Astrocyte of the hippocampus (primary cell): ENCODE measurements around the gene ABCB11.
"Not testable (repeated sequence)": the region's sequence is repeated elsewhere in the genome, so short reads cannot be mapped to it uniquely, and the experiment has no call there.

Experiments used
- DNase-seq: peaks from one replicate; pipeline ENCODE4 v3.0.0; 2011; ENCODE audit warnings: low read depth, low spot score

Gene ABCB11

GRCh38 chr2:168892327-168892726, 138.8 kb downstream of the ABCB11 start:
- DNase-seq = no peak

DNA sequence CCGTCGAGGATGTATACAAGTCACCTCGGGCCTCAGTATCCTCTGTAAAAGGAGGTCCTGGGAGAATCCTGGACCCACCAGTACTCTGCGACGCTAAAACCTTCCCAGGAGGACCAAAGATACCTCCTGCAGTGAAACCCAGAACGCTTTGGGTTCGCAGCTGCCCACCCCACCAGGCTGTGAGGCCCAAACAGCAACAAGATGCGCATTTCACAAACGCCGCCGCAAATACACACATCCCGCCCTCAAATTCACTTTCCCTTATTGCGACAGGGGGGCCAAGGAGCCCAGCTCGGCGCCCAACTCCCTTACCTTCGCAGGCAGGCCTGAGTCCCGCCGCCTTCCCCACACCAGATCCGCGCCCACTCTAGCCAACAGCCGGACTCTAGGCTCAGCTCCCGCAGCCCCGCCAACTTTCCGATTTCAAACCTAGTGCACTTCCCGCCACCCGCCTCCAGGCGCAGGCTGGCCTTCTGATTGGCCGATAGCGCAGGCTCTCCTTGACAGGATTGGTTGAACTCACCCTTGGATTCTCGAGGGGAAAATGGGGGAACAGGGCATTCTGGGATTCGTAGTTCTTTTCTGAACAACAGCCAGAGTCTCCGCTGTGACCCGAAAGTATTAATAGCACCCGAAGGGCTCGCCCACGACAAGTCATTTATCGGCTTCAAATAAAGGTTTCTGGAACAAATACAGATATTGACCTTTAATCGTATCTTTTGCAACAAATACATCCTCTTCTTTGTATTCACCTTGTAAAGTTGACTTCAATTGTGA, 140.9 kb downstream of the ABCB11 start, which contains the start of gene SPC25:
SPC25 (minus strand) TSS at position 425 of the 777 bp plus-strand sequence. CDS start 911 bp downstream, outside the sequence.
- DNase-seq = peak; percentile 95

- no peak for DNase-seq
Measured at GRCh38 chr2:168889635-168890005, 141.5 kb downstream of the ABCB11 start.

GRCh38 chr2:168884975-168885374, 146.1 kb downstream of the ABCB11 start:
- DNase-seq = no peak

- not testable (repeated sequence) for DNase-seq
Measured at GRCh38 chr2:168882163-168882562, 149.0 kb downstream of the ABCB11 start.

DNA sequence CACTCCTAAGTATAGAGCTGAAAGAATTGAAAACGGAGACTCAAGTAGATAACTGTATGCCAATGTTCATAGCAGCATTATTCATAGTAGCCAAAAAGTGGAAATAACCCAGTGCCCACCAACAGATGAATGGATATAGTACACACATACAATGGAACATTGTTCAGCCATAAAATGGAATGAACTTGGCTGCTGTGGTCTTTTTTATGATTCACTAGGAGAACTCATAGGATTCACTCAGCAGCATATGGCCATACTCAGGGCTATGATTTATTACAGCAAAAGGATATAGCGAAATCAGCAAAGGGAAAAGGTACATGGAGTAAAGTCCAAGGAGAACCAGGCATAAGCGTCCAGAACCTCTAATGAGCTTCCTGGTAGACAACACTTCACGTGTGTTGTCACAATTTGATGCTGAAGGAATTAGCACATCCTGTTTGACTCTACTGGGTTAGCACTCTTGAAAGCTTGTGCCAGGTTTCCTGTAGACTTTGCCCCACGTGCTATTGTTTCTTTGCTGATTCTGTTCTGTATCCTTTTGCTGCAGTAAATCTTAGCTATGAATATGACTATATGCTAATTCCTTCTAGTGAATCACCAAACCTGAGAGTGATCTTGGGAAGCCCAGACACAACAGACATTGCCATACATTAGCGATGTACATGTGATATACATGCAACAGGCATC, 156.6 kb downstream of the ABCB11 start:
- DNase-seq = no peak

GRCh38 chr2:168870824-168871223, 160.3 kb downstream of the ABCB11 start:
- not testable (repeated sequence) for DNase-seq
